HG03045 (cell line): Measurements from ENCODE around the gene SLC30A7.
"Not testable (repeated sequence)": the region's sequence is repeated elsewhere in the genome, so short reads cannot be mapped to it uniquely, and the experiment has no call there.

Experiments
- ATAC-seq: cut with Tn5 transposase; IDR thresholded peaks from one replicate; pipeline ENCODE4 v1.9.1; 2021; ENCODE audit warnings: mild to moderate bottlenecking, moderate library complexity; ENCODE audit not compliant: unreplicated experiment

SLC30A7 gene

GRCh38 chr1:100933555-100933954, 37.7 kb downstream of the SLC30A7 start:
- not testable (repeated sequence) for ATAC-seq

- no peak for ATAC-seq
Observed at GRCh38 chr1:100936194-100936967, 40.5 kb downstream of the SLC30A7 start.

GRCh38 chr1:100941098-100941527, 45.2 kb downstream of the SLC30A7 start:
- ATAC-seq = no peak

GRCh38 chr1:100941580-100942216, 45.8 kb downstream of the SLC30A7 start:
- no peak for ATAC-seq

- ATAC-seq = no peak
Observed at GRCh38 chr1:100942304-100943046, 46.6 kb downstream of the SLC30A7 start.

- no peak for ATAC-seq
Observed at GRCh38 chr1:100943533-100943932, 47.6 kb downstream of the SLC30A7 start.

- not testable (repeated sequence) for ATAC-seq
Observed at GRCh38 chr1:100946064-100946463, 50.2 kb downstream of the SLC30A7 start.

- not testable (repeated sequence) for ATAC-seq
Observed at GRCh38 chr1:100947816-100948215, 51.9 kb downstream of the SLC30A7 start.

GRCh38 chr1:100948721-100949405, 53.0 kb downstream of the SLC30A7 start:
- ATAC-seq = not testable (repeated sequence)

GRCh38 chr1:100949515-100950158, 53.7 kb downstream of the SLC30A7 start:
- peak; percentile 77 for ATAC-seq

- no peak for ATAC-seq
Observed at GRCh38 chr1:100950337-100950736, 54.4 kb downstream of the SLC30A7 start.

- no peak for ATAC-seq
Observed at GRCh38 chr1:100950781-100951180, 54.9 kb downstream of the SLC30A7 start.

- no peak for ATAC-seq
Observed at GRCh38 chr1:100952104-100952745, 56.3 kb downstream of the SLC30A7 start.

- ATAC-seq = not testable (repeated sequence)
Observed at GRCh38 chr1:100952970-100953369, 57.1 kb downstream of the SLC30A7 start.

GRCh38 chr1:100953960-100954730, 58.3 kb downstream of the SLC30A7 start:
- ATAC-seq = no peak

- ATAC-seq = no peak
Observed at GRCh38 chr1:100955322-100955721, 59.4 kb downstream of the SLC30A7 start.

GRCh38 chr1:100959502-100960060, 63.7 kb downstream of the SLC30A7 start:
- ATAC-seq = no peak

- no peak for ATAC-seq
Observed at GRCh38 chr1:100960098-100960497, 64.2 kb downstream of the SLC30A7 start.

GRCh38 chr1:100968621-100969020, 72.7 kb downstream of the SLC30A7 start:
- no peak for ATAC-seq
